Endothelial cell of umbilical vein (primary cell): ENCODE measurements around the gene ETFA.

Experiments used
- EZH2 ChIP-seq: IDR thresholded peaks from 2 replicates; pipeline ENCODE4 v1.6.1; 2012; ENCODE audit warnings: borderline replicate concordance, low read depth, mild to moderate bottlenecking, moderate library complexity, low read length, inconsistent platforms; ENCODE audit not compliant: severe bottlenecking
- GATA2 ChIP-seq: IDR thresholded peaks from 2 replicates; pipeline ENCODE4 v1.7.0; 2011; ENCODE audit warnings: low read depth, mild to moderate bottlenecking, moderate library complexity, mixed read lengths, low read length; ENCODE audit not compliant: insufficient read length, insufficient read depth
- MYC ChIP-seq: IDR thresholded peaks from one replicate; pipeline ENCODE4 v1.6.1; 2011; ENCODE audit warnings: mild to moderate bottlenecking, low read depth, low read length
- POLR2A ChIP-seq: IDR thresholded peaks from 2 replicates; pipeline ENCODE4 v1.6.1; 2012; ENCODE audit warnings: low read depth, mild to moderate bottlenecking, control low read depth, low read length
- TF ChIP-seq, protein P1 (sequence below), 2 donors: IDR thresholded peaks; 1 replicate in 1 of 2; 2 replicates in 1 of 2; pipeline ENCODE4 v1.5.1; 2011; ENCODE audit warnings: low read length in 2 of 2, mild to moderate bottlenecking in 2 of 2, moderate library complexity in 2 of 2, control low read depth in 1 of 2, inconsistent platforms in 1 of 2, low read depth in 1 of 2; ENCODE audit not compliant: insufficient read depth in 1 of 2; ENCODE audit errors: extremely low read depth in 1 of 2

DNA sequence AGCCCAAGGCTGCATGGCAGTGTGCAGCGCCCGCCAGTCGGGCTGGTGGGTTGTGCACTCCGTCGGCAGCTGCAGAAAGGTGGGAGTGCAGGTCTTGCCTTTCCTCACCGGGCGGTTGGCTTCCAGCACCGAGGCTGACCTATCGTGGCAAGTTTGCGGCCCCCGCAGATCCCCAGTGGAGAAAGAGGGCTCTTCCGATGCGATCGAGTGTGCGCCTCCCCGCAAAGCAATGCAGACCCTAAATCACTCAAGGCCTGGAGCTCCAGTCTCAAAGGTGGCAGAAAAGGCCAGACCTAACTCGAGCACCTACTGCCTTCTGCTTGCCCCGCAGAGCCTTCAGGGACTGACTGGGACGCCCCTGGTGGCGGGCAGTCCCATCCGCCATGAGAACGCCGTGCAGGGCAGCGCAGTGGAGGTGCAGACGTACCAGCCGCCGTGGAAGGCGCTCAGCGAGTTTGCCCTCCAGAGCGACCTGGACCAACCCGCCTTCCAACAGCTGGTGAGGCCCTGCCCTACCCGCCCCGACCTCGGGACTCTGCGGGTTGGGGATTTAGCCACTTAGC is 29.6 kb upstream of the ETFA start:
- TF ChIP-seq EZH2, result peak; percentile 98
- no peak for TF ChIP-seq MYC
- TF ChIP-seq GATA2, result no peak
- TF ChIP-seq, protein P1, sequence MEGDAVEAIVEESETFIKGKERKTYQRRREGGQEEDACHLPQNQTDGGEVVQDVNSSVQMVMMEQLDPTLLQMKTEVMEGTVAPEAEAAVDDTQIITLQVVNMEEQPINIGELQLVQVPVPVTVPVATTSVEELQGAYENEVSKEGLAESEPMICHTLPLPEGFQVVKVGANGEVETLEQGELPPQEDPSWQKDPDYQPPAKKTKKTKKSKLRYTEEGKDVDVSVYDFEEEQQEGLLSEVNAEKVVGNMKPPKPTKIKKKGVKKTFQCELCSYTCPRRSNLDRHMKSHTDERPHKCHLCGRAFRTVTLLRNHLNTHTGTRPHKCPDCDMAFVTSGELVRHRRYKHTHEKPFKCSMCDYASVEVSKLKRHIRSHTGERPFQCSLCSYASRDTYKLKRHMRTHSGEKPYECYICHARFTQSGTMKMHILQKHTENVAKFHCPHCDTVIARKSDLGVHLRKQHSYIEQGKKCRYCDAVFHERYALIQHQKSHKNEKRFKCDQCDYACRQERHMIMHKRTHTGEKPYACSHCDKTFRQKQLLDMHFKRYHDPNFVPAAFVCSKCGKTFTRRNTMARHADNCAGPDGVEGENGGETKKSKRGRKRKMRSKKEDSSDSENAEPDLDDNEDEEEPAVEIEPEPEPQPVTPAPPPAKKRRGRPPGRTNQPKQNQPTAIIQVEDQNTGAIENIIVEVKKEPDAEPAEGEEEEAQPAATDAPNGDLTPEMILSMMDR (IDR thresholded peaks at IDR 0.05; ENCODE audit: extremely low read depth in 1 of 2, insufficient read depth in 1 of 2, low read depth in 1 of 2, low read length in 2 of 2), result peak in 1 of 2 donors; percentile 60
- TF ChIP-seq POLR2A, result no peak
